NCI-H1417 (cell line): ENCODE data around the gene OR5C1.
A peak's percentile ranks its signal among the peaks of the same experiment; 100 is the strongest.
"Not testable (repeated sequence)": the region's sequence is repeated elsewhere in the genome, so short reads cannot be mapped to it uniquely, and the experiment has no call there.

Source experiments
- DNase-seq, 3 experiments: peaks; one replicate each; lab custom pipeline; 2025; lab: John Stamatoyannopoulos, UW

OR5C1 gene

DNA sequence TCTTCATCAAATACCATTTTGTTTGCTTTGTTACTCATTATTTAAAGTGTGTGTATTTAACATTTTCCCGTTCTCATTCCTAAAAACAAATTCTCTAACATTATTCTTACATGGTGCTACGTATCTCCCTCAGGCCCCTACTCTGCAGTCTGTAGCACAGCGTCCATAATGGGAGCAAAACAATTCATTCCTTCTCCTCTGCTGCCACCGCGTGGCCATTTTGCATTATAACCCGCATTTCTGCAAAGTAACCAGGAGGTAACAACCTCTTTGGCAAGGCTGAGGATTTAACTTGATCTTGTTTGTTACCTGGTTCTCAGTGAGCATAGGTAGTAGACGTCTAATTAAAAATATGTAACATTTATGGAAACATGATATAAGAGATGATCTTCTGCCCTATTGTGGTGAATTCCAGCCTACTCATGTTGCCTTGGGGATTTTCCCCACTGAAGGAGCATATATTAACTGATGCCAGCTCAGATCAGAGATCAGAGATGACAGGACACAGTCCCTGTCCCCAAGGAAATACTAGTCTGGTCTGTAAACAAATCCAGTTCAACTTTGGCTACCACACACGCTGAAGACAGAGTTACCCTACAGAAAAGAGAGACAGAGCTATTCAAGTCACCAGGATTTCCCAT, 21.7 kb downstream of the OR5C1 start:
- DNase-seq = peak; percentile 63 to 97 (median 84)

DNA sequence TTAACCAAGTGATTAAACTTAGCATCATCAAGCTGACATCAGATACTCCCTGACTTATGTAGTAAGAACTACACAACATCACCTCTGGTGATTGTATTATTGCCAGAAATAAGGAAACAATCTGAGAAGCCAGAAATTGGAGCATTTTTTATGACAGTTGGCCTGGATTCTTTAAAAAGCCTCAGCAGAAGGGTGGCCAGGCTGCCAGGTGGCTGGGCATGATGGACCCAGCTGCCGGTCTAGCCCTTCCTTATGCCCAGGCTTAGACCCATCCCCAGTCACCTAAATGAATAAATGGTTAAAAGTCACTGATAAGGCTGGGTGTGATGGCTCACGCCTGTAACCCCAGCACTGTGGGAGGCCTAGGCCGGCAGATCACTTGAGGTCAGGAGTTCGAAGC, 24.0 kb downstream of the OR5C1 start:
- no peak for DNase-seq

GRCh38 chr9:122814545-122814944, 25.8 kb downstream of the OR5C1 start:
- no peak for DNase-seq

- DNase-seq = no peak
Measured at GRCh38 chr9:122815544-122815943, 26.8 kb downstream of the OR5C1 start.

DNA sequence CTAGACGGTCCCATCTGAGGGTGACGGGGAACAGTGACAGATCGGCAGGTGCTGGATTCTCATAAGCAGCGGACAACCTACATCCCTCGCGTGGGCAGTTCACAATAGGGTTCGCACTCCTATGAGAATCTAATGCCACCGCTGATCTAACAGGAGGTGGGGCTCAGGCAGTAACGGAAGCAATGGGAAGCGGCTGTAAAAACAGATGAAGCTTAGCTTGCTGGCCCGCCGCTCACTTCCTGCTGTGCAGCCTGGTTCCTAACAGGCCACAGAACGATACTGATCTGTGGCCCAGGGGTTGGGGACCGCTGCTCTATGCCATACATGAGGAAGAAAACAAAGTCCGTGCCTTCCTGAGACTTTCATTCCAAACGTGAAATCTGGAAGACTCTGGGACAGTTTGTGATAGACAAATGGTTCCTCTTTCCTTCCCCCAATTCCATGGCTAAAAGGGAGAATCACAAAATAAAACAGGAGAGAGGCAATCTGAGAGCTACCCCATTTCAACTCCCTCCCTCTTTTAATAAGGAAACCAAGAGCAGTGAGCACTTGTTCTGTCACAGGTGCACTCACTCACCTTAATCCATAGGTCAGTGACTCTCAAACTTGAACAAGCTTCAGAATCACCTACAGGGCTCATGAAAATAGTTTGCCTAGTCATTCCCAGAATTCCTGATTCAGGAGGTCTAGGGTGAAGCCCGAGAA, 27.6 kb downstream of the OR5C1 start:
- no peak for DNase-seq

GRCh38 chr9:122819326-122819725, 30.6 kb downstream of the OR5C1 start:
- DNase-seq = peak in 1 of 3 experiments; percentile 34

DNA sequence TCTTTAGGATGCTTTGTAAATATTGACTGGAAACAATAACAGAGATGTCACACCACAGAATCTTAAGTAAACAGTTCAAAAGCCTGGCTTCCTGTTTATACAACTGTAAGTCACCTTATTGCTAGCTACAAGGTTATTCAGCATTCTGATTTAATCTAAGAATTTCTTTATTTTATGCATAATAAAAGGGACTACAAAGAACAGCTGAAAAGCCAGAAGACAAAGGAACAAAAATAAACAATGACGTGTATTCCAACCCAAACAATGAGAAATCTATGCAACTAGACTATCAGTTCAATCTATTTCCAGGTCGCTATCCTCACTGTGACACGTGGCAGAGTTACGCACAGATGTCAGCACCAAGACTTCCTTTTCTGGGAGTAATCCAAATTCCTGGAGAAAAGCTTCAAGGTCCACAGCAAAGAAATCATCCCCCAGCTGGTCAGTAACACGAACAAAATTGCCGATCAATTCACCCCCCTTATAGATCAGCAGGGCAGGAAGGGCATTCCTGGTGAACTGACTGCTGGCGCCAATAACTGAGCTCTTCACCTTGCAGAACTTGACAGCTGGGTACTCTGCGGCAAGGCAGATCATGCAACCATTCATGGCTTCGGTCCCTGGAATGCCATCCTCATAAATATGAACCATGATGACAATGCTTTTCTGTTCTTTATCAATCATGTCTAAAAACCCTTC, 31.2 kb downstream of the OR5C1 start:
- DNase-seq = peak in 1 of 3 experiments; percentile 34

DNA sequence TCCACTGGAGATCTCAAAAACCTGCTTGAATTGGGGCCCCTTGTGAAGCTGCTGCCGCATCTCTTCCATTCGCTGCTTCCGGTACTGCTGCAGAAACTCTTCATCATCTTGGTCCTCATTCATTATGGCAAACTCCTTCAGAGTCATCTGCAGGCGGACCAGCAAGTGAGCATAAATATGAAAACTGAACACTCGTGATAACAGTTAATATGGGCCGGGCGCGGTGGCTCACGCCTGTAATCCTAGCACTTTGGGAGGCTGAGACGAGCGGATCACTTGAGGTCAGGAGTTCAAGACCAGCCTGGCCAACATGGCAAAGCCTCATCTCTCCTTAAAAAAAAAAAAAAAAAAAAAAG, 31.7 kb downstream of the OR5C1 start:
- DNase-seq = no peak

DNA sequence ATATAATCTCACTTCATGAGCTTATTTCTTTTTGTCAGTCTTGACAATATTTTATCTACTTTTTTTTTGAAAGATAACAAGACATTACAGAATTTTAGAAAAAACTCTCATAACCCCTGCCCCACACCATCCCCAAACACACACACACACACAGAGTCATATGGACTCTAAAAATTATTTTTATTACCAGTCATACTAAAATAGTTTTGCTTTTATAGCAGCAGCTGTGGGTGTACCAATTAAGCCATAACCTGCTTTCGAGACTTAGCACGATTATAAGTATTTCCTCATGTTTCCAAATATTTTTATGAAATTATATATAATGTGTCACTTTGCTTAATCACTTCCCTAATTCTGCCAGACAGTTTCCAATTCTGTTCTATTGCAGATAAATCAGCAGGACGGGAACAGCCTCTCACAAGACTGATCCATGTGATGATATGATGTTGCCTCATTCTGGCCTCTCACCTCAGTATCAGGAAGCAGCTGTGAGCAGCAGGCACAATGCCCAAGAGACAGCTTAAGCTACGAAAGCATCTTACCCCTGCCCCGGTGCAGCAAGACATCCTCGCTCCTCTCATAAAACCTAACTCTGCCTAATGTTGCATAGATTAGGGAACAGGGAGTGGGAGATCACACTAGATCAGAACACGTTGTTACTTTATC, 32.7 kb downstream of the OR5C1 start:
- no peak for DNase-seq

DNA sequence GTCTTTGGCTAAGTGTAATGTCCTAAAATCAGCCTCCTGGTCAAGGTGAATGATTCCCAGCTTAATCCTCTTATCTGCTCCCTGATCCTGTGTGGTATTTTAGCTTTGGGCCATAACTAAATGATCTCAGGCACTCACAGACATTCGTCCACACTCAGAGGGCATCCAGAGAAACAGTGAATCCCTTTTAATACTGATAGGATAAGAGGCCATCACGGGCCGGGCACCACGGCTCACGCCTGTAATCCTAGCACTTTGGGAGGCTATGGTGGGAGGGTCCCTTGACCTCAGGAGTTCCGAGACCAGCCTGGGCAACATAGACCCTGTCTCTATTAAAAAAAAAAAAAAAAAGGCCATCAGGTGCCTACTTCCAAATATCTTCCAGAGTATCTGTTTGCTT, 33.3 kb downstream of the OR5C1 start:
- DNase-seq = no peak

GRCh38 chr9:122822938-122823337, 34.2 kb downstream of the OR5C1 start:
- DNase-seq = no peak

DNA sequence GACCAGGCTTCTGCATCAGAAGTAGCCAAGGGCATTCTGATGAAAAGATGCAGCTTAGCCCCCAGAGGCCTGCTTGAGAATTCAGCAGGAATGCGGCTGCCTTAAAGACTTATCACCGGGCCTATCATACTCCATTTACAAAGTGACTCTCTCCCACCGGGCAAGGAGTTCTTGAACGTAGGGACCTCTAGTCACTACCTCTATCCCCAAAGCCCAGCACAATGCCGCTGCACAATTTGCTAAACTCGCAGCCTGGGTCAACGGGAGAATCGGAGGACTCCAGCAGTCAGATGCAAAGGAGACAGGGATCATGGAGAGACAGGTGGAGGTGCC, 39.0 kb downstream of the OR5C1 start:
- no peak for DNase-seq

DNA sequence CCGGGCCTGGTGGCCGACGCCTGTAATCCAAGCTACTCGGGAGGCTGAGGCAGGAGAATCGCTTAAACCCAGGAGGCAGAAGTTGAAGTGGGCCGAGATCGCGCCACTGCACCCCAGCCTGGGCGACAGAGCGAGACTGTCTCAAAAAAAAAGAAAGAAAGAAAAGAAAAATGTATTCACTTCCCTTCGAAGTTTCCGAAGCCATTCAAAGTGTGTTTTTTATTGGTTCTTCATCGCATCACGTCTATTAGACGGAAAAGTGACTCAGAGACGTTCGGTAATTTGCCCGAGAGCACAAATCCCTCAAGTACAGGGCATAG, 40.2 kb downstream of the OR5C1 start:
- not testable (repeated sequence) for DNase-seq

DNA sequence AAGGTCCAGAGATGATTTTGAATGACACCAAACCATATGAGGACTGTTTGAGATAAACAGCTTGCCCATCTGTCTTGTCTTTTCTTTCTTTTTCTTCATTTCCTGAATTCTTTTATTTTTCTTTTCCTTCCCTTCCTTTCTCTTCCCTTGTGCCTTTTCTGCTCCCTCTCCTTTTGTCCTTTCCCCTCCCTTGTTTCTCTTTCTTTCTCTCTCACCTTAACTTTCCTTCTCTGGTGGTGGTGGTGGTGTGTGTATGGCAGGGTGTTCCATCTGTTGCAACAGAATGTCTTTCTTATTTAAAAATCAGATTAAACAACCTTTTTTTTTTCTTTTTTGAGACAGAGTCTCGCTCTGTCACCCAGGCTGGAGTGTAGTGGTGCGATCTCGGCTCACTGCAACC, 43.5 kb downstream of the OR5C1 start:
- no peak for DNase-seq

GRCh38 chr9:122835313-122835731, 46.6 kb downstream of the OR5C1 start:
- no peak for DNase-seq

DNA sequence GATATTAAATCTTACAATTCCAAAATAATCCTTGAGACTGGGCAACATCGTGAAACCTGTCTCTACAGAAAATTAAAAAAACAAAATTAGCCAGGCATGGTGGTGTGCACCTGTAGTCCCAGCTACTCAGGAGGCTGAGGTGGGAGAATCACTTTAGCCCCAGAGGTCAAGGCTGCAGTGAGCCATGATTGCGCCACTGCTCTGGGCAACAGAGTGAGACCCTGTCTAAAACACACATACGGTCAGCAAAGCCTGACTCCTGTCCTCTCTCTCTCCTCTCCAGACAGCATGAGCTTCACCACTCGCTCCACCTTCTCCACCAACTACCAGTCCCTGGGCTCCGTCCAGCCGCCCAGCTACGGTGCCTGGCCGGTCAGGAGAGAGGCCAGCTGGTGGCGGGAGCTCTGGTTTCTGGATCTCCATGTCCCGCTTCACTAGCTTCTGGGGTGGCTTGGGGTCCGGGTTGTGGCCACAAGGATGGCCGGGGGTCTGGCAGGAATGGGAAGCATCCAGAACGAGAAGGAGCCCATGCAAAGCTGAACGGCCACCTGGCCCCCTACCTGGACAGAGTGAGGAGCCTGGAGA, 48.6 kb downstream of the OR5C1 start:
- DNase-seq = no peak

DNA sequence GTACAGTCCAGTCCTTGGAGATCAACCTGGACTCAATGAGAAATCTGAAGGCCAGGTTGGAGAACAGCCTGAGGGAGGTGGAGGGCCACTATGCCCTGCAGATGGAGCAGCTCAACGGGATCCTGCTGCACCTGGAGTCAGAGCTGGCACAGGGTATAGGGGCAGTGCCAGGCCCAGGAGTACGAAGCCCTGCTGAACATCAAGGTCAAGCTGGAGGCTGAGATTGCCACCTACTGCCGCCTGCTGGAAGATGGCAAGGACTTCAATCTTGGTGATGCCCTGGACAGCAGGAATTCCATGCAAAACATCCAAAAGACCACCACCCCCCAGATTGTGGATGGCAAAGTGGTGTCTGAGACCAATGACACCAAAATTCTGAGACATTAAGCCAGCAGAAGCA, 49.7 kb downstream of the OR5C1 start:
- not testable (repeated sequence) for DNase-seq
